H1 (cell line): ENCODE results near the gene IFNE. TPM values are rescaled to one million over a fixed set of nuclear protein-coding genes. Genes with fewer than 3 reads are reported as not detected.

ENCODE experiments used
- BRCA1 ChIP-seq: IDR thresholded peaks from 2 replicates; pipeline ENCODE4 v1.6.1; 2012; ENCODE audit warnings: low read depth, low read length, improper control_type of control experiment
- CBX8 ChIP-seq: fragments of 300-800, 300-1000 bp; sonication (generic); IDR thresholded peaks from 2 replicates; pipeline ENCODE4 v1.7.1; 2016; ENCODE audit warnings: low read depth, low read length, borderline replicate concordance
- CHD1 ChIP-seq: IDR thresholded peaks from 2 replicates; pipeline ENCODE4 v1.6.1; 2012; ENCODE audit warnings: low read depth, low read length, improper control_type of control experiment
- CHD2 ChIP-seq: IDR thresholded peaks from 2 replicates; pipeline ENCODE4 v1.6.1; 2012; ENCODE audit warnings: low read length, improper control_type of control experiment
- EP300 ChIP-seq, 2 experiments: IDR thresholded peaks; 1 replicate in 1 of 2; 2 replicates in 1 of 2; pipeline ENCODE4 v1.6.1; 2011 to 2012; ENCODE audit warnings: low read depth in 2 of 2, low read length in 2 of 2, mild to moderate bottlenecking in 2 of 2, borderline replicate concordance in 1 of 2, inconsistent platforms in 1 of 2, moderate library complexity in 1 of 2
- NANOG ChIP-seq: IDR thresholded peaks from 2 replicates; pipeline ENCODE4 v1.6.1; 2011; ENCODE audit warnings: low read length, low read depth, mild to moderate bottlenecking, inconsistent platforms; ENCODE audit not compliant: insufficient read depth, poor library complexity, severe bottlenecking
- POLR2AphosphoS5 ChIP-seq: IDR thresholded peaks from 2 replicates; pipeline ENCODE4 v1.6.1; 2011; ENCODE audit warnings: low read depth, low read length
- POU5F1 ChIP-seq: IDR thresholded peaks from 2 replicates; pipeline ENCODE4 v1.6.1; 2011; ENCODE audit warnings: low read depth, mild to moderate bottlenecking, low read length, moderate library complexity
- RBBP5 ChIP-seq: IDR thresholded peaks from 2 replicates; pipeline ENCODE4 v1.7.1; 2012; ENCODE audit warnings: low read depth, mild to moderate bottlenecking, inconsistent platforms, low read length, moderate library complexity, borderline replicate concordance
- SIRT6 ChIP-seq: IDR thresholded peaks from one replicate; pipeline ENCODE4 v1.7.1; 2012; ENCODE audit warnings: low read length, inconsistent platforms
- SIX5 ChIP-seq: IDR thresholded peaks from 2 replicates; pipeline ENCODE4 v1.6.1; 2011; ENCODE audit warnings: mild to moderate bottlenecking, low read depth, low read length
- TAF7 ChIP-seq: optimal IDR thresholded peaks from 2 replicates; pipeline ENCODE3; 2011; ENCODE audit warnings: low read depth, mild to moderate bottlenecking, inconsistent platforms, low read length, moderate library complexity, borderline replicate concordance
- TBP ChIP-seq: IDR thresholded peaks from 2 replicates; pipeline ENCODE4 v1.6.1; 2011; ENCODE audit warnings: low read depth, low read length, improper control_type of control experiment
- polyA plus RNA-seq, 7 experiments: library from polyadenylated mRNA; depleted of rRNA in 3 of 7; stranded (reverse) in 5 of 7; unstranded in 2 of 7; fragments of >200 nt in 5 of 7; fragments of 200-250 nt in 2 of 7; gene quantifications; 1 replicate in 5 of 7; 2 replicates in 1 of 7; 4 replicates in 1 of 7; pipeline versions ENCODE4 v1.2.1 to v1.2.3, GENCODE V29; 2011 to 2013; ENCODE audit warnings: missing spikeins in 2 of 7, mixed read lengths in 2 of 7
- total RNA-seq: library from RNA; stranded (reverse); fragmentation: NEBNext Ultra II Directional; extraction: Animal tissue kit (Norgen Biotek cat#: 25700); gene quantifications from 2 replicates; pipeline ENCODE4 v1.2.1, GENCODE V29; 2021

IFNE gene
- total and polyA plus RNA-seq, 2 of the 8 experiments (the other 6 are each of a cell fraction or from before 2014, with no cell fraction given), result 0.08 TPM; not detected in 1

DNA sequence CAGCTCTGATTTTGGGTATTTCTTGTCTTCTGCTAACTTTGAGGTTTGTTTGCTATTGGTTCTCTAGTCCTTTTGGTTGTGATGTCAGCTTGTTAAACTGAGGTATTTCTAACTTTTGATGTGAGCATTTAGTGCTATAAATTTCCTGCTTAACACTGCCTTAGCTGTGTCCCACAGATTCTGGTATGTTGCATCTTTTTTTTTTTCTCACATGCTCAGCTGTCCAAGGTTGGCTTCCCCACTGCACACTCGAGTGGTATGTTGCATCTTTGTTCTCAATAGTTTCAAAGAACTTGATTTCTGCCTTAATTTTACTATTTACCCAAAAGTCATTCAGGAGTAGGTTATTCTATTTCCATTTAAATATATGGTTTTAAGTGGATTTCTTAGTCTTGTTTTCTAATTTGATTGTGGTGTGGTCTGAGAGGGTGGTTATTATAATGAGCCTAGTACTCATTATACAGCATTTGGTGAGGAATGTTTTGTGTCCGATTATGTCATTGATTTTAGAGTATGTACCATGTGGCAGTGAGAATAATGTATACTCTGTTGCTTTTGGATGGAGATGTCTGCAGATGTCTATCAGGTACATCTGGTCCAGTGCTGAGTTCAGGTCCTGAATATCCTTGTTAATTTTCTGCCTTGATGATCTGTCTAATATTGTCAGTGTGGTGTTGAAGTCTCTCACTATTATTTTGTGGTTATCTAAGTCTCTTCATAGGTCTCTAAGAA is 42.2 kb upstream of the IFNE start (continued):
- TF ChIP-seq POLR2AphosphoS5 (no peak), CBX8 (no peak), SIRT6 (no peak), EP300 (IDR thresholded peaks at IDR 0.05; ENCODE audit: borderline replicate concordance in 1 of 2, low read depth in 2 of 2, low read length in 2 of 2) (no peak), TBP (no peak), TAF7 (no peak), CHD1 (no peak), POU5F1 (no peak), SIX5 (no peak), NANOG (no peak), BRCA1 (no peak), CHD2 (no peak), RBBP5 (no peak)
- TF ChIP-seq, all 59 proteins: peak for 0
